Mesodermal cell (in vitro differentiated cells): ENCODE results near the gene SLC35E4.

Experiments
- H3K27ac ChIP-seq: 2 replicates; pipeline ENCODE4 v1.7.0; 2013; ENCODE audit warnings: mild to moderate bottlenecking, low read depth, low read length, moderate library complexity; ENCODE audit not compliant: severe bottlenecking
- H3K36me3 ChIP-seq: 2 replicates; pipeline ENCODE4 v1.7.1; 2013; ENCODE audit warnings: mild to moderate bottlenecking, low read length, moderate library complexity; ENCODE audit not compliant: control insufficient read depth, insufficient read depth
- H3K4me1 ChIP-seq: one replicate; pipeline ENCODE4 v1.7.1; 2013; ENCODE audit warnings: mild to moderate bottlenecking, low read length; ENCODE audit not compliant: insufficient read depth, control insufficient read depth, poor library complexity, severe bottlenecking
- H3K4me3 ChIP-seq: 2 replicates; pipeline ENCODE4 v1.7.0; 2013; ENCODE audit warnings: low read length, control low read depth, mild to moderate bottlenecking; ENCODE audit not compliant: insufficient read depth, poor library complexity, severe bottlenecking; ENCODE audit errors: extremely low read depth
- H3K9me3 ChIP-seq: 2 replicates; pipeline ENCODE4 v1.7.1; 2013; ENCODE audit warnings: mild to moderate bottlenecking, low read length, moderate library complexity; ENCODE audit not compliant: control insufficient read depth
- WGBS, 2 experiments: methylation state at CpG; one replicate each; pipeline ENCODE4 v1.1.5; 2013; ENCODE audit warnings: missing lambda C conversion rate in 2 of 2; ENCODE audit not compliant: insufficient coverage in 2 of 2; 5-methylcytosine and 5-hydroxymethylcytosine counted together

The SLC35E4 gene

DNA sequence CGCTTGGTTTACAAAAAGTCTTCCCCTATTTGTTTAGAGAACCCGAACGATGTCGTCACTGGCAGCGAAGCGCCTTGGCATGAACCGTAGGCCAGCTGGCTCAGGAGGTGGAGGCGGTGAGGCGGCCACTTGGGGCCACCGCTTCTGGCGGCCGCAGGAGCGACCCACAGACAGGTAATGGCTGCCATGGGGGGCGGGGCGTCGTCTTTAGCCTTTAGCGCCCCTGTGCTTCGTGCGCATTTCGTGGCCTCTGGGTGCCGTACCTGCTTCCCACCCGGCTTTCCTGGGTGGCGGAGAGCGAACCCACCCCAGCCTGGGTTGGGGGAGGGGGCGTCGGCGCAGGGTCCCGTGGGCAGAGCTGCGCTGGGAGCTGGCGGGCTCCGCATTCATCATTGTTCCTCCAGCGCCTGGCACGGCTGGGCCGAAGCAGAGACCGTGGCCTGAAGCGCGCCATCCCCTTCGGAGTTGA lies 58.6 kb downstream of the SLC35E4 start:
- H3K4me1 ChIP-seq = peaks cover 3% of the 10 kb centered on the region
- WGBS, 2 experiments = 3 to 5% methylated on average over 23 to 35 of the region's 38 CpGs
- peak overlapping the region; percentile 51 for H3K4me3 ChIP-seq
- H3K36me3 ChIP-seq = no peaks in the 10 kb centered on the region
- no peak overlapping the region for H3K27ac ChIP-seq
- H3K9me3 ChIP-seq = no peaks in the 10 kb centered on the region

DNA sequence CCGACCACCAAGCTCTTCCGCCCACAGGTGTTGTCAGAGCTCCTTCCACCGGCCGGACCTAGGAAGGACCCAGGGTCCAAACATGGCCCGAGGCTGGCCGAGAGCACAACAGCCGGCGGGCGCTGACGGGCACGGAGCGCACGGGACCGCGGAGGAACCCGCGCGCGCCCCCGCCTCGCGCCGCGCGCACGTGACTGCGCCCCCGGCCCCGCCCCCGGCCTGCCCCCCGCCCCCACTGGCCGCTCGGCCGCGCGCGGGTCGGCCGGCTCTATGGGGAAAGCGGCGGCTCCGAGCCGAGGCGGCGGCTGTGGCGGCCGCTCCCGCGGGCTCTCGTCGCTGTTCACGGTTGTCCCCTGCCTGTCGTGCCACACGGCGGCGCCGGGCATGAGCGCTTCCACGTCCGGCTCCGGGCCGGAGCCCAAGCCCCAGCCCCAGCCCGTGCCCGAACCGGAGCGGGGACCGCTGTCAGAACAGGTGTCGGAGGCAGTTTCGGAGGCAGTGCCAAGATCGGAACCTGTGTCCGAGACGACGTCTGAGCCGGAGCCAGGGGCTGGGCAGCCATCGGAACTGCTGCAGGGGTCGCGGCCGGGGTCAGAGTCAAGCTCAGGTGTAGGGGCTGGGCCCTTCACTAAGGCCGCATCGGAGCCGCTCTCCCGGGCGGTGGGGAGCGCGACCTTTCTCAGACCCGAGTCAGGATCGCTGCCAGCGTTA lies 59.2 kb downstream of the SLC35E4 start, which contains the start of gene OSBP2:
OSBP2 (plus strand) TSS at position 235 of the 711 bp plus-strand sequence; CDS start at position 271, 36 bp downstream.
- no peak within 1 kb of the TSS for H3K27ac ChIP-seq
- H3K9me3 ChIP-seq = no peaks in the 10 kb centered on the region
- peak within 1 kb of the TSS; percentile 51 for H3K4me3 ChIP-seq
- H3K36me3 ChIP-seq = no peaks in the 10 kb centered on the region
- H3K4me1 ChIP-seq = peaks cover 3% of the 10 kb centered on the region
- 2 to 3% methylated on average over 60 to 63 of the region's 88 CpGs for WGBS, 2 experiments

DNA sequence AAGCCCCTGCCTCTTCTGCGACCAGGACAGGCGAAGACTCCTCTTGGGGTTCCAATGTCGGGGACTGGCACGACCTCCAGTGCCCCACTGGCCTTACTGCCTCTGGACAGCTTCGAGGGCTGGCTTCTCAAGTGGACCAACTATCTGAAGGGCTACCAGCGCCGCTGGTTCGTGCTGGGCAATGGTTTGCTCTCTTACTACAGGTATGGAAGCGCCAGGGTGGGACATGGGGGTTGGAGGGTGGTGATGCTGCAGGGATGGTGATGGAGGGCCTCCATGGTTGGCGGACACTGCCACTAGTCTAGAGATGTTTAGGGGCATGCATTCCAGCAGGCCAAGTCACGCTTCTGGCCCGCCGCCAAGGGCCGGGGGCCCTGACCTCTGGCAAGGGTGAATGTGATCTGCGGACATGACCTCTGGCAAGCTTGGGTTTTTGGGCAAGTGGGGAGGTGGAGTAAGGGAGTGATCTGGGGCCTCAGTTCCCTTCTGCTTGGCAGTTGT lies 59.8 kb downstream of the SLC35E4 start:
- Histone ChIP-seq H3K4me3 (peak overlapping the region; percentile 46), H3K27ac (no peak overlapping the region), H3K36me3 (no peaks in the 10 kb centered on the region), H3K4me1 (peaks cover 3% of the 10 kb centered on the region), H3K9me3 (no peaks in the 10 kb centered on the region)
- 65 to 71% methylated on average over 11 to 15 of the region's 15 CpGs for WGBS, 2 experiments

DNA sequence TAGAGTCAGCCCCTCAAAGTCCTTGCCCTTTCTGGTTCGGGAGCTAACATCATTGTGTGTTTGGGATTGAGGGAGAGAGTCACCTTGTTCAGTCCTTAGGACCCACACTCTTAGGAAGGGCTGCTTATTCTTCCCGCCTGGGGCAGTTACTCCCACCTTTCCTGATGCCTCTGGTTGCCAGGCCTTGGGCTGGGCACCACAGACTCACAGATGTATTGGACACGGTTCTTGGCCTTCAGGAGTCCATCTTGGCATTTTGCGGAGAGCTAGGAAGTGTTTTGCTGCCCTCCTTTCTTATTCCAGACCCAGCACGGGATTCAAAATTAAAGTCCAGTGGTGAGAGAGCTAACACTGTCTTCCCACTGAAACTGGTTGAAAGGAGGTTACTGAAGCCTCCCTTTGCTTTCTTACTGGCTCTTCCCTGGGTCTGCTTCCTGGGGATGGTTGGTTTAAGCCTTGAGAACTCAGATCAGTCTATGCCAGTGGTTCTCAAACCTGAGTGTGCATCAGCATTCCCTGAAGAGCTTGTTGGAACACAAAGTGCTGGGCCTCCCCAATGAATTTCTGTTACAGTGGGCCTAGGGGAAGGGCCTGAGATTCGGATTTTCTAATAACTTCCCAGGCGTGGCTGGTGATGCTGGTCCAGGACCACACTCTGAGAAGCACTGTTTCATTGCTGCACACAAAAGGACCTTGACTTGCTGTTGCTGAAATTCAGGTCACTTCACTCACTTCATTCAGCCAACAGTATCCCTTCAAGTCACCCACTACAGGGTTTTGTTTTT lies 60.5 kb downstream of the SLC35E4 start:
- Histone ChIP-seq H3K27ac (no peak overlapping the region), H3K4me1 (peaks cover 3% of the 10 kb centered on the region), H3K4me3 (no peak overlapping the region), H3K36me3 (no peaks in the 10 kb centered on the region), H3K9me3 (no peaks in the 10 kb centered on the region)
- WGBS, 2 experiments = 94 to 96% methylated on average over 6 to 7 of the region's 7 CpGs
